OCI-LY1 (cell line): Measurements from ENCODE around the gene HBE1.

Experiments
- CTCF ChIP-seq: fragments of 200-600 bp; sonication (generic), shearing (Covaris generic); IDR thresholded peaks from 2 replicates; pipeline ENCODE4 v1.5.1; 2017; ENCODE audit warnings: mild to moderate bottlenecking, antibody characterized with exemption, low read length, moderate library complexity, mixed read lengths
- EZH2 ChIP-seq: fragments of 200-600 bp; sonication (generic), shearing (Covaris generic); IDR thresholded peaks from 2 replicates; pipeline ENCODE4 v1.8.0; 2017; ENCODE audit warnings: borderline replicate concordance, mixed run types, mild to moderate bottlenecking, antibody characterized with exemption, low read length, moderate library complexity, mixed read lengths

GRCh38 chr11:5245155-5245554 lies 24.6 kb downstream of the HBE1 start:
- TF ChIP-seq CTCF (no peak), EZH2 (no peak)
